ENCODE data around the gene SELENOW.

Gene SELENOW

GRCh38 chr19:47820410-47820809, 41.9 kb downstream of the SELENOW start:
- Mint-ChIP-seq H3K4me3 (no peak overlapping the region), H3K27ac (peak overlapping the region in 1 of 2 donors; percentile 13), H3K9me3 (no peaks in the 10 kb centered on the region), H3K4me1 (no peaks in the 10 kb centered on the region), H3K27me3 (peaks cover 47% of the 10 kb centered on the region)
- no peak for ATAC-seq
- no peak for DNase-seq

DNA sequence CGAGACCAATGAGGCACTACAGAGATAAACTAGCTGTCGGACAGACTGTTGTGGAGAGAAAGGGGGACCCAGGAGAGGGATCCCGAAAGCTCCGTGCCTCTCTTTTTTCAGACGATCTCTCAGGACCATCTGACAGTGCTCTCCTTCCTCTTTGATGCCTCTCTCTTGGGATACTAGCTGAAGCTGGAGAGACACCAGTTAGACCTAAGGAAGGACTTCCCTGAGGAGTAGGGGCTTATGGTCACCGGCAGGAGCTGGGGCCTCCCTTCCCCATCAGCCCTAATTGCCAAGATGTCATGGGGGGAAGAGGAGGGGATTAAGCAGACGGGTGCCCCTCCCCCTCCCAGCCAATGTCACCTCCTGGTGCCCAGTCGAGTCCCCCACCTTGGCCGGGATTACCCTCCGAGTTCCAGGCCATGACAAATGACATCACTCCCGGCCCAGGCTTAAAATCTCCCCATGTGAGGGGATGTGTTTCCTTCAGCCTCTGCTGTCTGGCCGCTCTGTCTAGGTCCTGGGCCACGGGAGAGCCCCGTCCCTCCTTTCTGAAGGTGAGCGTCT, 43.0 kb downstream of the SELENOW start, which contains the start of gene CRX:
Gene CRX (plus strand): TSS at position 478 of the 561 bp plus-strand sequence. CDS start 12,507 bp downstream, outside the sequence.
- no peaks in the 10 kb centered on the region for H3K4me1 Mint-ChIP-seq
- H3K9me3 Mint-ChIP-seq, result peaks cover 0 to 2% of the 10 kb centered on the region in 2 donors
- peaks cover 47% of the 10 kb centered on the region for H3K27me3 Mint-ChIP-seq
- no peak within 1 kb of the TSS for H3K4me3 Mint-ChIP-seq
- no peak for DNase-seq
- no peak within 1 kb of the TSS for H3K27ac Mint-ChIP-seq
- ATAC-seq, result no peak

GRCh38 chr19:47824396-47824795, 45.9 kb downstream of the SELENOW start:
- Mint-ChIP-seq H3K4me1 (no peaks in the 10 kb centered on the region), H3K27ac (no peak overlapping the region), H3K4me3 (no peak overlapping the region), H3K27me3 (peaks cover 29% of the 10 kb centered on the region), H3K9me3 (peaks cover 0 to 9% of the 10 kb centered on the region in 2 donors)
- no peak for ATAC-seq
- DNase-seq, result no peak

DNA sequence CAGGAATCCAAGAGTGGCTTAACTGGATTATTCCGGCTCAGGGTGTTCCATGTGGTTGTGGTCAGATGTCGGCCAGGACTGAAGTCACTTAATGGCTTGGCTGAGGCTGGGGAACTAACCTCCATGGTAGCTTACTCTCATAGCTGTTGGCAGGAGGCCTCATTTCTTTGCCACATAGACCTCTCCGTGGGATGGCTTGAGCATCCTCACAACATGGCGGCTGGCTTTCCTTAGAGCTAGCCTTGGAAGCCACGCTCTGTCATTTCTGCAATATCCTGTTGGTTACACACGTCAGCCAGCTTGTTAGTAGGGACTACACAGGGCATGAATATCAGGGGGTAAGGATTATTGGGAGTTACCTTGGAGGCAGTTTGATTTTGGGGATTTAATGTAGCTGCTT, 48.3 kb downstream of the SELENOW start:
- peaks cover 5% of the 10 kb centered on the region for H3K27me3 Mint-ChIP-seq
- no peak overlapping the region for H3K4me3 Mint-ChIP-seq
- peaks cover 0 to 9% of the 10 kb centered on the region in 2 donors for H3K9me3 Mint-ChIP-seq
- H3K27ac Mint-ChIP-seq, result no peak overlapping the region
- ATAC-seq (no peak), DNase-seq (no peak)
- H3K4me1 Mint-ChIP-seq, result no peaks in the 10 kb centered on the region

DNA sequence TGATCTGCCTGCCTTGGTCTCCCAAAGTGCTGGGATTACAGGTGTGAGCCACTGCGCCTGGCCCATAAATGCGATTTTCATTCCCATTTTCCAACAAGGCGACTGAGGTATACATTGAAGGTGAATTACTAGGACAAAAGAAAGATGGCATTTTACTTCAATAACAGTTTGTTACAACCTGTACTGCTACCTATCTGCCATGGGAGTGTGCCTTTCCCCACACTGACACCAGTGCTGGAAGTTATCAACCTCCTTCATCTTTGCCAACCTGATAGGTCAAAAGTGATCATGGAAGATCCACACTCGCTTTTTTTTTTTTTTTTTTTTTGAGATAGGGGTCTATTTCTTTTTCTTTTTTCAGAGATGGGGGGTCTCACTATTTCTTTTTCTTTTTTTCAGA, 54.2 kb downstream of the SELENOW start:
- Mint-ChIP-seq H3K9me3 (no peaks in the 10 kb centered on the region), H3K27me3 (no peaks in the 10 kb centered on the region), H3K4me3 (no peak overlapping the region), H3K27ac (no peak overlapping the region), H3K4me1 (no peaks in the 10 kb centered on the region)
- ATAC-seq (no peak), DNase-seq (no peak)

Measured in stimulated activated naive CD8-positive, alpha-beta T cell treated with anti-CD3 and anti-CD28 coated beads, Interleukin-15, amount 100 ng/mL, for 72 hours (primary cell).